K562 (cell line): ENCODE results near the gene C11orf58. TPM values are rescaled to one million over a fixed set of nuclear protein-coding genes. Genes with fewer than 3 reads are reported as not detected.
A peak's percentile ranks its signal among the peaks of the same experiment; 100 is the strongest.

Experiments used
- ARID4B ChIP-seq: sonication (generic); formaldehyde crosslinking; IDR thresholded peaks from 2 replicates; pipeline ENCODE4 v1.8.0; 2022; ENCODE audit warnings: mild to moderate bottlenecking, missing genetic modification reagents
- BRF2 ChIP-seq: IDR thresholded peaks from 3 replicates; pipeline ENCODE4 v1.6.1; 2011; ENCODE audit warnings: borderline replicate concordance, mild to moderate bottlenecking; ENCODE audit not compliant: insufficient read length, insufficient read depth
- CCNT2 ChIP-seq: IDR thresholded peaks from 2 replicates; pipeline ENCODE4 v1.6.1; 2011; ENCODE audit warnings: borderline replicate concordance, low read depth, mild to moderate bottlenecking, moderate library complexity, mixed read lengths, low read length; ENCODE audit not compliant: insufficient read length; ENCODE audit errors: extremely low read depth
- GABPB2 ChIP-seq: fragments of 250-450 bp; sonication (Bioruptor Pico); conservative IDR thresholded peaks from 2 replicates; pipeline ENCODE4 v1.5.1; 2021; ENCODE audit warnings: mild to moderate bottlenecking
- HMGXB4 ChIP-seq: sonication (generic); formaldehyde crosslinking; IDR thresholded peaks from 2 replicates; pipeline ENCODE4 v1.8.1; 2023; ENCODE audit warnings: mild to moderate bottlenecking, missing genetic modification reagents
- NBN ChIP-seq: fragments of 450-650 bp; IDR thresholded peaks from 2 replicates; pipeline ENCODE4 v1.6.1; 2016; ENCODE audit warnings: low read depth, mild to moderate bottlenecking
- RUNX1 ChIP-seq: sonication (generic); IDR thresholded peaks from 2 replicates; pipeline ENCODE4 v1.6.1; 2016; ENCODE audit warnings: antibody characterized with exemption, low read depth
- SIX5 ChIP-seq, 2 experiments: IDR thresholded peaks; 2 replicates each; pipeline ENCODE4 v1.6.1; 2011; ENCODE audit warnings: low read length in 2 of 2, borderline replicate concordance in 1 of 2, low read depth in 1 of 2, mild to moderate bottlenecking in 1 of 2, moderate library complexity in 1 of 2; ENCODE audit not compliant: insufficient read depth in 1 of 2
- SP2 ChIP-seq: IDR thresholded peaks from 2 replicates; pipeline ENCODE4 v1.6.1; 2011; ENCODE audit warnings: mild to moderate bottlenecking, low read depth, low read length, moderate library complexity; ENCODE audit not compliant: poor library complexity, severe bottlenecking; ENCODE audit errors: extremely low read depth
- STAT5B ChIP-seq: fragments of 250-450 bp; sonication (Bioruptor Pico); IDR thresholded peaks from 2 replicates; pipeline ENCODE4 v1.8.0; 2021; ENCODE audit warnings: mild to moderate bottlenecking, inconsistent platforms
- TFAP4 ChIP-seq: sonication (generic); formaldehyde crosslinking; IDR thresholded peaks from 2 replicates; pipeline ENCODE4 v1.8.0; 2022; ENCODE audit warnings: missing genetic modification reagents, mild to moderate bottlenecking, moderate library complexity, borderline replicate concordance
- THRA ChIP-seq: fragments of 450-650 bp; IDR thresholded peaks from 2 replicates; pipeline ENCODE4 v1.6.1; 2017; ENCODE audit warnings: mild to moderate bottlenecking, moderate library complexity
- THRB ChIP-seq: fragments of 450-650 bp; formaldehyde crosslinking; conservative IDR thresholded peaks from 2 replicates; pipeline ENCODE4 v1.4.0; 2022; ENCODE audit warnings: mild to moderate bottlenecking, missing genetic modification characterization
- ZNF583 ChIP-seq: fragments of 250-450 bp; sonication (Bioruptor Pico); IDR thresholded peaks from 2 replicates; pipeline ENCODE4 v1.4.0; 2020
- polyA plus RNA-seq, 8 experiments: library from polyadenylated mRNA; depleted of rRNA in 4 of 8; stranded (reverse) in 5 of 8; unstranded in 3 of 8; fragments of >200 nt; fragmentation: Nextera tagmentation in 2 of 8; fragmentation: Illumina TruSeq in 1 of 8; extraction: Ambion mirVana in 2 of 8; extraction: Trizol in 1 of 8; gene quantifications; 2 replicates each; pipeline versions ENCODE4 v1.2.1 to v1.2.3, GENCODE V29; 2011 to 2014; ENCODE audit warnings: inconsistent platforms in 1 of 8, missing spikeins in 1 of 8
- total RNA-seq, 7 experiments: library from RNA; depleted of rRNA in 6 of 7; stranded (reverse); fragments of >200 nt in 6 of 7; fragmentation: Illumina TruSeq in 2 of 7; extraction: Trizol in 2 of 7; gene quantifications; 2 replicates each; pipeline versions ENCODE4 v1.2.1 to v1.2.3, GENCODE V29; 2011 to 2021; ENCODE audit warnings: low replicate concordance in 1 of 7

Gene C11orf58
- total and polyA plus RNA-seq, 9 of the 15 experiments (the other 6 are each of a cell fraction or from before 2014, with no cell fraction given): 104 to 421 (median 247) TPM

GRCh38 chr11:16738193-16738946 lies at the start of gene C11orf58 (continued):
- TF ChIP-seq SP2 (no peak), THRB (CRISPR knock-in tag) (0 out of 2 replicates have a peak, but pooled peaks have one; percentile 23), TFAP4 (CRISPR knock-in tag) (peak; percentile 51; the same call in 1 of the 2 replicates), NBN (0 out of 2 replicates have a peak, but pooled peaks have one; percentile 10), GABPB2 (CRISPR knock-in tag) (no peak), HMGXB4 (CRISPR knock-in tag) (peak; percentile 90; the same call in 1 of the 2 replicates), CCNT2 (peak; percentile 55), SIX5 (IDR thresholded peaks at IDR 0.05; ENCODE audit: borderline replicate concordance in 1 of 2, insufficient read depth in 1 of 2, low read depth in 1 of 2, low read length in 2 of 2) (peak; percentile 92), ARID4B (0 out of 2 replicates have a peak, but pooled peaks have one; percentile 27), BRF2 (no peak), RUNX1 (no peak), ZNF583 (CRISPR knock-in tag) (no peak), THRA (no peak), STAT5B (CRISPR knock-in tag) (no peak)
